HEK293T (cell line): ENCODE data around the gene AMBP.

Source experiments
- CTCF ChIA-PET: fragments of 350-600 bp; formaldehyde crosslinking; extraction: SDS; loops from one replicate; lab custom pipeline; 2021; ENCODE audit warnings: antibody characterized with exemption, inconsistent platforms; lab: Yijun Ruan, JAX
- POLR2A ChIA-PET: fragments of 350-600 bp; formaldehyde crosslinking; extraction: SDS; loops from one replicate; lab custom pipeline; 2020; ENCODE audit warnings: antibody characterized with exemption, inconsistent platforms; lab: Yijun Ruan, JAX
- DNase-seq: peaks from one replicate; pipeline ENCODE4 v3.0.0; 2012; ENCODE audit warnings: mixed read lengths; ENCODE audit errors: extremely low spot score
- ARNT ChIP-seq: fragments of 450-650 bp; IDR thresholded peaks from 2 replicates; pipeline ENCODE4 v1.6.1; 2017; ENCODE audit warnings: mild to moderate bottlenecking
- BHLHE40 ChIP-seq: fragments of 450-650 bp; IDR thresholded peaks from 2 replicates; pipeline ENCODE4 v1.6.1; 2016; ENCODE audit warnings: mild to moderate bottlenecking, moderate library complexity, borderline replicate concordance
- CTBP1 ChIP-seq: fragments of 450-650 bp; IDR thresholded peaks from 2 replicates; pipeline ENCODE4 v1.6.1; 2016; ENCODE audit warnings: borderline replicate concordance
- ELF4 ChIP-seq: fragments of 450-650 bp; IDR thresholded peaks from 2 replicates; pipeline ENCODE4 v1.6.1; 2017; ENCODE audit warnings: antibody characterized with exemption
- FOXA1 ChIP-seq: fragments of 450-650 bp; IDR thresholded peaks from 2 replicates; pipeline ENCODE4 v1.6.1; 2016; ENCODE audit warnings: mild to moderate bottlenecking
- FOXK2 ChIP-seq: fragments of 450-650 bp; IDR thresholded peaks from 2 replicates; pipeline ENCODE4 v1.6.1; 2016; ENCODE audit warnings: mild to moderate bottlenecking
- FOXM1 ChIP-seq: fragments of 450-650 bp; IDR thresholded peaks from 2 replicates; pipeline ENCODE4 v1.6.1; 2017; ENCODE audit warnings: mild to moderate bottlenecking, borderline replicate concordance
- HDGF ChIP-seq: fragments of 450-650 bp; IDR thresholded peaks from 2 replicates; pipeline ENCODE4 v1.6.1; 2017; ENCODE audit warnings: antibody characterized with exemption, borderline replicate concordance
- L3MBTL2 ChIP-seq: fragments of 450-650 bp; conservative IDR thresholded peaks from 2 replicates; pipeline ENCODE4 v1.6.1; 2016; ENCODE audit warnings: mild to moderate bottlenecking
- LEF1 ChIP-seq: fragments of 450-650 bp; IDR thresholded peaks from 2 replicates; pipeline ENCODE4 v1.6.1; 2017; ENCODE audit warnings: mild to moderate bottlenecking, borderline replicate concordance
- NFRKB ChIP-seq: fragments of 450-650 bp; IDR thresholded peaks from 2 replicates; pipeline ENCODE4 v1.6.1; 2016; ENCODE audit warnings: mild to moderate bottlenecking, moderate library complexity
- PKNOX1 ChIP-seq: fragments of 450-650 bp; IDR thresholded peaks from 2 replicates; pipeline ENCODE4 v1.6.1; 2016
- SP1 ChIP-seq: fragments of 450-650 bp; IDR thresholded peaks from 2 replicates; pipeline ENCODE4 v1.6.1; 2017
- SUZ12 ChIP-seq: fragments of 450-650 bp; IDR thresholded peaks from 2 replicates; pipeline ENCODE4 v1.6.1; 2016; ENCODE audit warnings: mild to moderate bottlenecking
- TARDBP ChIP-seq: fragments of 450-650 bp; IDR thresholded peaks from 2 replicates; pipeline ENCODE4 v1.6.1; 2016
- ZNF384 ChIP-seq: fragments of 450-650 bp; IDR thresholded peaks from 2 replicates; pipeline ENCODE4 v1.6.1; 2016

Gene AMBP

GRCh38 chr9:114065304-114065703 is 12.8 kb downstream of the AMBP start:
- ChIA-PET CTCF (no interaction called here), POLR2A (no interaction called here)
- no peak for TF ChIP-seq BHLHE40
- no peak for TF ChIP-seq ELF4
- TF ChIP-seq L3MBTL2: no peak
- TF ChIP-seq FOXA1: no peak
- no peak for TF ChIP-seq FOXK2
- no peak for TF ChIP-seq ARNT
- no peak for TF ChIP-seq PKNOX1
- no peak for TF ChIP-seq SP1
- no peak for TF ChIP-seq LEF1
- TF ChIP-seq CTBP1: no peak
- no peak for TF ChIP-seq ZNF384
- no peak for TF ChIP-seq SUZ12
- no peak for TF ChIP-seq FOXM1
- no peak for TF ChIP-seq TARDBP
- TF ChIP-seq HDGF: no peak
- no peak for TF ChIP-seq NFRKB
- DNase-seq: no peak

GRCh38 chr9:114061830-114062474 is 16.1 kb downstream of the AMBP start:
- CTCF ChIA-PET: interaction anchor here (1.3 kb wide), 1 partner anchor 21 kb away, joined by 3 read pairs; no protein-coding TSS in a partner anchor
- TF ChIP-seq HDGF: no peak
- TF ChIP-seq ELF4: no peak
- TF ChIP-seq TARDBP: no peak
- TF ChIP-seq L3MBTL2: no peak
- no peak for TF ChIP-seq NFRKB
- no peak for TF ChIP-seq SUZ12
- TF ChIP-seq FOXK2: no peak
- TF ChIP-seq FOXA1: no peak
- TF ChIP-seq SP1: no peak
- no peak for TF ChIP-seq BHLHE40
- TF ChIP-seq LEF1: no peak
- no peak for TF ChIP-seq PKNOX1
- TF ChIP-seq FOXM1: no peak
- no peak for TF ChIP-seq CTBP1
- no peak for TF ChIP-seq ZNF384
- no peak for DNase-seq
- POLR2A ChIA-PET: no interaction called here

GRCh38 chr9:114061292-114061691 is 16.8 kb downstream of the AMBP start:
- ChIA-PET CTCF (no interaction called here), POLR2A (no interaction called here)
- no peak for DNase-seq

GRCh38 chr9:114060711-114061110 is 17.4 kb downstream of the AMBP start:
- ChIA-PET POLR2A (no interaction called here), CTCF (no interaction called here)
- DNase-seq: no peak
- TF ChIP-seq NFRKB: no peak
- no peak for TF ChIP-seq SP1
- TF ChIP-seq FOXK2: no peak
- no peak for TF ChIP-seq CTBP1
- no peak for TF ChIP-seq ELF4
- TF ChIP-seq ZNF384: no peak
- TF ChIP-seq L3MBTL2: no peak
- no peak for TF ChIP-seq FOXM1
- TF ChIP-seq PKNOX1: no peak
- TF ChIP-seq SUZ12: no peak
- no peak for TF ChIP-seq TARDBP
- TF ChIP-seq HDGF: no peak
- TF ChIP-seq FOXA1: no peak

More at GRCh38 chr9:114061292-114061691, 16.8 kb downstream of the AMBP start:
- no peak for TF ChIP-seq CTBP1
- TF ChIP-seq ELF4: no peak
- no peak for TF ChIP-seq FOXA1
- no peak for TF ChIP-seq SP1
- TF ChIP-seq TARDBP: no peak
- TF ChIP-seq NFRKB: no peak
- no peak for TF ChIP-seq BHLHE40
- TF ChIP-seq PKNOX1: no peak
- TF ChIP-seq ARNT: no peak
- no peak for TF ChIP-seq L3MBTL2
- TF ChIP-seq FOXK2: no peak
- TF ChIP-seq LEF1: no peak
- no peak for TF ChIP-seq SUZ12
- TF ChIP-seq ZNF384: no peak
- TF ChIP-seq FOXM1: no peak
- TF ChIP-seq HDGF: no peak

GRCh38 chr9:114060070-114060469 is 18.0 kb downstream of the AMBP start:
- ChIA-PET CTCF (no interaction called here), POLR2A (no interaction called here)
- TF ChIP-seq BHLHE40 (no peak), HDGF (no peak), L3MBTL2 (no peak), TARDBP (no peak), PKNOX1 (no peak), ARNT (no peak), FOXA1 (no peak), FOXK2 (no peak), NFRKB (no peak), CTBP1 (no peak), SUZ12 (no peak), FOXM1 (no peak), ZNF384 (no peak), LEF1 (no peak), ELF4 (no peak), SP1 (no peak)
- DNase-seq: no peak
